Progenitor cell of endocrine pancreas (in vitro differentiated cells): ENCODE measurements around the gene TRAPPC13. TPM values are rescaled to one million over a fixed set of nuclear protein-coding genes. Genes with fewer than 3 reads are reported as not detected.

Experiments
- DNase-seq: peaks from one replicate; pipeline ENCODE4 v3.0.0; 2021; ENCODE audit warnings: low spot score; ENCODE audit not compliant: unreplicated experiment
- H3K27ac Mint-ChIP-seq: 2 replicates; pipeline ENCODE4 v1.8.0; 2021; ENCODE audit warnings: mild to moderate bottlenecking, moderate library complexity, mixed read lengths
- H3K27me3 Mint-ChIP-seq: 2 replicates; pipeline ENCODE4 v1.8.0; 2021; ENCODE audit warnings: mixed read lengths
- H3K36me3 Mint-ChIP-seq: 2 replicates; pipeline ENCODE4 v1.8.0; 2022; ENCODE audit warnings: mixed read lengths; ENCODE audit not compliant: insufficient read depth
- H3K4me1 Mint-ChIP-seq: 2 replicates; pipeline ENCODE4 v1.8.0; 2021; ENCODE audit warnings: low read depth, mixed read lengths
- H3K4me3 Mint-ChIP-seq: 2 replicates; pipeline ENCODE4 v1.8.0; 2021; ENCODE audit warnings: low read depth, mild to moderate bottlenecking, moderate library complexity, mixed read lengths
- H3K9me3 Mint-ChIP-seq: 2 replicates; pipeline ENCODE4 v1.8.0; 2021; ENCODE audit warnings: low read depth, mixed read lengths
- total RNA-seq: library from RNA; stranded (reverse); gene quantifications from 2 replicates; pipeline ENCODE4 v1.2.1, GENCODE V29; 2021
- TF ChIP-seq, protein P1 (sequence below): fragments of 200-600 bp; sonication (generic); IDR thresholded peaks from one replicate; pipeline ENCODE4 v1.5.0; 2021; ENCODE audit warnings: antibody characterized with exemption, mild to moderate bottlenecking; ENCODE audit not compliant: unreplicated experiment

The TRAPPC13 gene
- total RNA-seq, 1 donor from 2014 or later, result 22.8 TPM

DNA sequence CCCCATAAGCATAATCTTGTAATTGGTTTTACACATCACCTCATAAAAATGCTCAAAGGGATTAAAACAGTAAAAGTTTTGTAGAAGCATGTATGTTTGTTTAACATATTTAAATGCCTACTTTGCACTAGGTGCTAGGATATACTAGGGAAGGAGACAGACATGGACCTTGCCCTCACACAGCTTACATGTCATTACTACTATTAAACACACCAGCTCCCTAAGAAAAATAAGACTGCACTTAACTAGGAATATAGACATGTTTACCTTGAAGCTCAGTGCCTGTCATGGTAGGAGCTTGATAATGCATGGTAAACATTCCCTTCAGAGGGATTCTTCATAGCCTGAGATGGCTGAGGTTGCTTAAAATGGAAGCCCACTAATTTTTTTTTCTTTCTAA lies 6.2 kb downstream of the TRAPPC13 start:
- TF ChIP-seq, protein P1, sequence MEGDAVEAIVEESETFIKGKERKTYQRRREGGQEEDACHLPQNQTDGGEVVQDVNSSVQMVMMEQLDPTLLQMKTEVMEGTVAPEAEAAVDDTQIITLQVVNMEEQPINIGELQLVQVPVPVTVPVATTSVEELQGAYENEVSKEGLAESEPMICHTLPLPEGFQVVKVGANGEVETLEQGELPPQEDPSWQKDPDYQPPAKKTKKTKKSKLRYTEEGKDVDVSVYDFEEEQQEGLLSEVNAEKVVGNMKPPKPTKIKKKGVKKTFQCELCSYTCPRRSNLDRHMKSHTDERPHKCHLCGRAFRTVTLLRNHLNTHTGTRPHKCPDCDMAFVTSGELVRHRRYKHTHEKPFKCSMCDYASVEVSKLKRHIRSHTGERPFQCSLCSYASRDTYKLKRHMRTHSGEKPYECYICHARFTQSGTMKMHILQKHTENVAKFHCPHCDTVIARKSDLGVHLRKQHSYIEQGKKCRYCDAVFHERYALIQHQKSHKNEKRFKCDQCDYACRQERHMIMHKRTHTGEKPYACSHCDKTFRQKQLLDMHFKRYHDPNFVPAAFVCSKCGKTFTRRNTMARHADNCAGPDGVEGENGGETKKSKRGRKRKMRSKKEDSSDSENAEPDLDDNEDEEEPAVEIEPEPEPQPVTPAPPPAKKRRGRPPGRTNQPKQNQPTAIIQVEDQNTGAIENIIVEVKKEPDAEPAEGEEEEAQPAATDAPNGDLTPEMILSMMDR, result no peak
- DNase-seq, result no peak
- no peaks in the 10 kb centered on the region for H3K9me3 Mint-ChIP-seq
- no peak overlapping the region for H3K4me3 Mint-ChIP-seq
- peaks cover 5% of the 10 kb centered on the region for H3K36me3 Mint-ChIP-seq
- H3K27ac Mint-ChIP-seq, result no peak overlapping the region
- H3K27me3 Mint-ChIP-seq, result no peaks in the 10 kb centered on the region
- H3K4me1 Mint-ChIP-seq, result peaks cover 6% of the 10 kb centered on the region

DNA sequence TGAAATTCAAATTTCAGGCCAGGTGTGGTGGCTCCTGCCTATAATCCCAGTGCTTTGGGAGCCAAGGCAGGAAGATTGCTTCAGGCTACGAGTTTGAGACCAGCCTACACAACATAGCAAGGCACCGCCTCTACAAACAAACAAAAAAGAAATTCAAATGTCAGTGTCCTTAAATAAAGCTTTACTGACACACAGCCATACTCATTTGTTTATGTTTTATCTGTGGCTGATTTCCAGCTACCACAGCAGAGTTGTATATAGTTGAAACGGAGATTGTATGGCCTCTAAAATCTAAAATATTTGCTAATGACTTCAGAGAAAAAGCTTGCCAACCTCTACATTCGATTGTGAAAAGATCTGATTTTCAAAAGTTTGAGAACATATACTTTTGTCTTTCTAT lies 15.4 kb downstream of the TRAPPC13 start:
- Mint-ChIP-seq H3K27me3 (no peaks in the 10 kb centered on the region), H3K4me3 (no peak overlapping the region), H3K36me3 (peaks cover 10% of the 10 kb centered on the region), H3K9me3 (peaks cover 5% of the 10 kb centered on the region), H3K27ac (no peak overlapping the region), H3K4me1 (no peaks in the 10 kb centered on the region)
- no peak for DNase-seq
- TF ChIP-seq, protein P1, result no peak

DNA sequence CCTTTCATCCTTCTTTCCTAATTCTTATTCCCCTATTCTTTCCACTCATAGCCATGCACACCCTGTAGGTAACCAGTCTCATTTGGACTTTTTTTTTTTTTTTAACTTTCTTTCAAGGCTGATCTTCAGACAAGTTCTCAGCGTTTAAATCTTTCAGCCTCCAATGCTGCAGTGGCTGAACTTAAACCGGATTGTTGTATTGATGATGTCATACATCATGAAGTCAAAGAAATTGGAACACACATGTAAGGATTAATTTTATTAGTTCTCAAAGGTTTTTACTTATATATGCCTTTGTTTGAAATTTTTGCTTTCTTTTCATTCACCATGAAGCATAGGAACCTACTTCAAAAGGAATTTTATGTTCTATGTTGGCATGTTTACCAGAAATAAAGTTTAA lies 22.1 kb downstream of the TRAPPC13 start:
- no peaks in the 10 kb centered on the region for H3K27me3 Mint-ChIP-seq
- peaks cover 11% of the 10 kb centered on the region for H3K36me3 Mint-ChIP-seq
- H3K9me3 Mint-ChIP-seq, result no peaks in the 10 kb centered on the region
- TF ChIP-seq, protein P1, result no peak
- H3K4me1 Mint-ChIP-seq, result peaks cover 9% of the 10 kb centered on the region
- no peak overlapping the region for H3K4me3 Mint-ChIP-seq
- H3K27ac Mint-ChIP-seq, result no peak overlapping the region
- no peak for DNase-seq

DNA sequence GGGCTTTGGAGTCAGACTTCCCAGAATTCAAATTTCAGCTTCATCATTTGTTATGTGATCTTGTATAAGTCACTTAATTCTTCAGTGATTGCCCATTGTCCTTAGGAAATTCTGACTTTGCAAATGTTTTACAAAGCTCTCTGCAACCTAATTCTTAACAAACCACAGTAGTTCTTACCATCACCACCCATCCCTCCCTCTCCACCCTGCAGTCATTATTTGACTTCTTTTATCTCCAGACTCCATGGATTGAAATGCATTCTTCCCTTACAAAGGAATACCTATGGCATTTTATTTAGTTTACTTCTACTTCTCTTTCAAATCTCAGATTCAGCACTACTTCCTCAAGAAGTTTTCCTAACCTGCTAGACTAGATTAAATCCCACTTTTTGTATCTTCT lies 23.1 kb downstream of the TRAPPC13 start:
- Mint-ChIP-seq H3K36me3 (peaks cover 14% of the 10 kb centered on the region), H3K9me3 (no peaks in the 10 kb centered on the region), H3K27me3 (no peaks in the 10 kb centered on the region), H3K4me1 (peaks cover 9% of the 10 kb centered on the region), H3K27ac (peak overlapping the region; percentile 42), H3K4me3 (no peak overlapping the region)
- TF ChIP-seq, protein P1, result no peak
- DNase-seq, result no peak

DNA sequence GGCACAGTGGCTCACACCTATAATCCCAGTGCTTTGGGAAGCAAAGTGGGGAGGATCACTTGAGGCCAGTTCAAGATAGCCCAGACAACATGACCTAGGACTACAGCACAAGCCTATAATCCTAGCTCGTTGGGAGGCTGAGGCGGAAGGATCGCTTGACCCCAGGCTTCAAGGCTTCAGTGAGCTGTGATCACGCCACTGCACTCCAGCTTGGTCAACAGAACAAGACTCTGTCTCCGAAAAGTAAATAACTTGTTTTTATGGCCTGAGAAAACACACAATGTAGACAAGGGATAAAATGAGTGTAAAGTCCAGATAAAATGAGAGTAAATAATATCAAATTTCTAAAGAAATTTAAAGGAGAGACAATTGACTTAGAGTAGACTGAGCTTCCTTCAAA lies 26.3 kb downstream of the TRAPPC13 start:
- H3K27ac Mint-ChIP-seq, result no peak overlapping the region
- no peak overlapping the region for H3K4me3 Mint-ChIP-seq
- H3K9me3 Mint-ChIP-seq, result no peaks in the 10 kb centered on the region

More for the DNA sequence above, 26.3 kb downstream of the TRAPPC13 start:
- Mint-ChIP-seq H3K4me1 (peaks cover 9% of the 10 kb centered on the region), H3K36me3 (peaks cover 11% of the 10 kb centered on the region), H3K27me3 (no peaks in the 10 kb centered on the region)
- TF ChIP-seq, protein P1, result no peak
- no peak for DNase-seq
